SU-DHL-6 (cell line): Measurements from ENCODE around the gene MEI4.

Experiments
- CTCF ChIP-seq: fragments of 200-600 bp; sonication (generic); IDR thresholded peaks from one replicate; pipeline ENCODE4 v1.5.1; 2017; ENCODE audit warnings: antibody characterized with exemption, mild to moderate bottlenecking, low read length, moderate library complexity; ENCODE audit not compliant: insufficient read depth, poor library complexity, severe bottlenecking
- EZH2phosphoT487 ChIP-seq: fragments of 200-600 bp; sonication (generic), shearing (Covaris generic); conservative IDR thresholded peaks from 2 replicates; pipeline ENCODE4 v1.6.1; 2018; ENCODE audit warnings: mild to moderate bottlenecking, antibody characterized with exemption, low read length, moderate library complexity, mixed read lengths

- TF ChIP-seq CTCF (no peak), EZH2phosphoT487 (no peak)
Measured at GRCh38 chr6:77812304-77812703, 159.5 kb downstream of the MEI4 start.
